Lower leg skin (tissue), 3 donors: ENCODE results near the gene OLIG2.

Source experiments
- POLR2A ChIP-seq, 2 donors: fragments of 450-650 bp; IDR thresholded peaks; one replicate each; pipeline ENCODE4 v1.6.1; 2016 to 2017; ENCODE audit warnings: antibody characterized with exemption in 2 of 2, mild to moderate bottlenecking in 1 of 2, moderate library complexity in 1 of 2
- TF ChIP-seq, protein P1 (sequence below), 3 donors: fragments of 450-650 bp; IDR thresholded peaks; one replicate each; pipeline ENCODE4 v1.5.1; 2016; ENCODE audit warnings: antibody characterized with exemption in 3 of 3, mild to moderate bottlenecking in 3 of 3, moderate library complexity in 2 of 3

DNA sequence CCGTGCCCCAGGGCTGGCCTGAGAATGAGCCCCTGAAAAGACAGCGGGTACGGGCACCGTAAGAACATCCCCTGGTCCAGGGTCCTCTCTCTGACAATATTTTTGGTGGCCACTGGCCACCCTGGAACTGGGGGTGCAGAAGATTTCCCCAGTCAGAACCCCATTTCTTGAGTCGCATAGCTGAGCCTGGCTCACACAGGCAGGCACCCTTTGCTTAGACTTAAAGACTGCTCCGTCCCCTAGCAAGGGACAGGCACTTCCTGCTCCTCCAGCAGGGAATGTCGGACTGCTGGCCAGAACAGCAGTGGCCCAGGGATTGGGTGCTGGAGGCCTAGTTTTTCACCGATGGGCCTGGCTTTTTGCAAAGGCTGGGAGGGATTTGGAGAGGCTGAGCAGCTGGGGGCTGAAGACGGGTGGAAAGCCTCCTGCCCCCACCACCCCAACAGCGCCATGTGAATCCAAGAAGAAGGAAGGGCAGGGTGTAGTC lies 4.3 kb downstream of the OLIG2 start:
- TF ChIP-seq, protein P1, sequence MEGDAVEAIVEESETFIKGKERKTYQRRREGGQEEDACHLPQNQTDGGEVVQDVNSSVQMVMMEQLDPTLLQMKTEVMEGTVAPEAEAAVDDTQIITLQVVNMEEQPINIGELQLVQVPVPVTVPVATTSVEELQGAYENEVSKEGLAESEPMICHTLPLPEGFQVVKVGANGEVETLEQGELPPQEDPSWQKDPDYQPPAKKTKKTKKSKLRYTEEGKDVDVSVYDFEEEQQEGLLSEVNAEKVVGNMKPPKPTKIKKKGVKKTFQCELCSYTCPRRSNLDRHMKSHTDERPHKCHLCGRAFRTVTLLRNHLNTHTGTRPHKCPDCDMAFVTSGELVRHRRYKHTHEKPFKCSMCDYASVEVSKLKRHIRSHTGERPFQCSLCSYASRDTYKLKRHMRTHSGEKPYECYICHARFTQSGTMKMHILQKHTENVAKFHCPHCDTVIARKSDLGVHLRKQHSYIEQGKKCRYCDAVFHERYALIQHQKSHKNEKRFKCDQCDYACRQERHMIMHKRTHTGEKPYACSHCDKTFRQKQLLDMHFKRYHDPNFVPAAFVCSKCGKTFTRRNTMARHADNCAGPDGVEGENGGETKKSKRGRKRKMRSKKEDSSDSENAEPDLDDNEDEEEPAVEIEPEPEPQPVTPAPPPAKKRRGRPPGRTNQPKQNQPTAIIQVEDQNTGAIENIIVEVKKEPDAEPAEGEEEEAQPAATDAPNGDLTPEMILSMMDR (IDR thresholded peaks at IDR 0.05), result no peak
- TF ChIP-seq POLR2A (IDR thresholded peaks at IDR 0.05), result no peak
